Measurements from ENCODE around the gene ACVR2B.

- TF ChIP-seq POLR2AphosphoS5 (IDR thresholded peaks at IDR 0.05) (no peak), CTCF (IDR thresholded peaks at IDR 0.05; ENCODE audit: poor library complexity, severe bottlenecking) (no peak), SMC3 (conservative IDR thresholded peaks at IDR 0.05; ENCODE audit: poor library complexity) (no peak), REST (IDR thresholded peaks at IDR 0.05; ENCODE audit: borderline replicate concordance) (no peak), EZH2 (IDR thresholded peaks at IDR 0.05; ENCODE audit: borderline replicate concordance, insufficient read depth, low read length, poor library complexity, severe bottlenecking) (no peak), MXI1 (conservative IDR thresholded peaks at IDR 0.05; ENCODE audit: poor library complexity, severe bottlenecking) (no peak), EP300 (conservative IDR thresholded peaks at IDR 0.05; ENCODE audit: poor library complexity, severe bottlenecking) (no peak), RAD21 (conservative IDR thresholded peaks at IDR 0.05) (no peak)
These were observed 16.2 kb downstream of the ACVR2B start for GRCh38 chr3:38469852-38470251.
